Tibial nerve (tissue), 4 donors: ENCODE data around the gene NLRP11.

Source experiments
- CTCF ChIP-seq, 5 experiments: fragments of 200-600 bp in 3 of 5; fragments of 450-650 bp in 2 of 5; sonication (generic) in 3 of 5; IDR thresholded peaks; one replicate each; pipeline ENCODE4 v1.5.1; 2016 to 2019; ENCODE audit warnings: antibody characterized with exemption in 5 of 5, mild to moderate bottlenecking in 3 of 5, moderate library complexity in 2 of 5
- EP300 ChIP-seq, 2 donors: sonication (generic); formaldehyde crosslinking; IDR thresholded peaks; one replicate each; pipeline ENCODE4 v1.6.1; 2017; ENCODE audit warnings: antibody characterized with exemption in 2 of 2, mild to moderate bottlenecking in 1 of 2
- POLR2A ChIP-seq, 2 donors: fragments of 450-650 bp; IDR thresholded peaks; one replicate each; pipeline ENCODE4 v1.6.1; 2017; ENCODE audit warnings: antibody characterized with exemption in 2 of 2, mild to moderate bottlenecking in 2 of 2, moderate library complexity in 2 of 2

- TF ChIP-seq CTCF (IDR thresholded peaks at IDR 0.05) (no peak), POLR2A (IDR thresholded peaks at IDR 0.05) (no peak), EP300 (IDR thresholded peaks at IDR 0.05) (no peak)
Observed at GRCh38 chr19:55832676-55833075, 877 bp upstream of the NLRP11 start.
